WTC11 (cell line): ENCODE measurements around the gene AOC1. TPM values are rescaled to one million over a fixed set of nuclear protein-coding genes. Genes with fewer than 3 reads are reported as not detected.

ENCODE experiments used
- ATAC-seq: fragments of 200-7000 bp; cut with Tn5 transposase; 2 replicates; pipeline ENCODE4 v1.10.0; 2021; ENCODE audit warnings: mild to moderate bottlenecking, moderate library complexity
- Bru-seq: library from RNA; stranded (reverse); fragments of 400-500 nt; gene quantifications from one replicate; lab custom pipeline; 2021; lab: Mats Ljungman, UMichigan
- CTCF ChIA-PET: fragments of 300-600 bp; sonication (Branson Sonifier 250); formaldehyde crosslinking; loops from one replicate; lab custom pipeline; 2021; ENCODE audit warnings: antibody characterized with exemption; lab: Charles Lee
- POLR2A ChIA-PET: fragments of 350-600 bp; sonication (Branson Sonifier 250); formaldehyde crosslinking; loops from one replicate; lab custom pipeline; 2021; ENCODE audit warnings: antibody characterized with exemption; lab: Charles Lee
- DNase-seq: peaks from one replicate; pipeline ENCODE4 v3.0.0; 2021; ENCODE audit warnings: low spot score
- H3K27ac Mint-ChIP-seq: 2 replicates; pipeline ENCODE4 v1.8.0; 2021; ENCODE audit warnings: mixed read lengths
- H3K27me3 Mint-ChIP-seq: 2 replicates; pipeline ENCODE4 v1.8.0; 2021; ENCODE audit warnings: low read depth, mild to moderate bottlenecking, moderate library complexity, mixed read lengths
- H3K36me3 Mint-ChIP-seq: 2 replicates; pipeline ENCODE4 v1.8.0; 2021; ENCODE audit warnings: mixed read lengths
- H3K4me1 Mint-ChIP-seq: 2 replicates; pipeline ENCODE4 v1.8.0; 2022; ENCODE audit warnings: mixed read lengths
- H3K4me3 Mint-ChIP-seq: 2 replicates; pipeline ENCODE4 v1.8.0; 2021; ENCODE audit warnings: mild to moderate bottlenecking, moderate library complexity, mixed read lengths
- H3K9me3 Mint-ChIP-seq: 2 replicates; pipeline ENCODE4 v1.8.0; 2021; ENCODE audit warnings: mixed read lengths
- ATF2 ChIP-seq: sonication (generic); formaldehyde crosslinking; IDR thresholded peaks from 2 replicates; pipeline ENCODE4 v1.8.1; 2022; ENCODE audit warnings: low read depth, missing genetic modification reagents, borderline replicate concordance
- CBFB ChIP-seq: sonication (generic); formaldehyde crosslinking; IDR thresholded peaks from 2 replicates; pipeline ENCODE4 v1.8.1; 2022; ENCODE audit warnings: mild to moderate bottlenecking, low read depth, missing genetic modification reagents
- CDX4 ChIP-seq: fragments of 250-450 bp; sonication (Bioruptor Pico); IDR thresholded peaks from 2 replicates; pipeline ENCODE4 v1.9.0; 2021; ENCODE audit warnings: moderate library complexity, mild to moderate bottlenecking, inconsistent platforms, borderline replicate concordance
- CREM ChIP-seq: sonication (generic); formaldehyde crosslinking; IDR thresholded peaks from 2 replicates; pipeline ENCODE4 v1.8.1; 2022; ENCODE audit warnings: mild to moderate bottlenecking, missing genetic modification reagents, moderate library complexity
- CTCF ChIP-seq: fragments of 200-600 bp; IDR thresholded peaks from 2 replicates; pipeline ENCODE4 v1.8.0; 2022; ENCODE audit warnings: antibody characterized with exemption
- GABPB1 ChIP-seq: sonication (generic); formaldehyde crosslinking; IDR thresholded peaks from 2 replicates; pipeline ENCODE4 v1.8.1; 2023; ENCODE audit warnings: mild to moderate bottlenecking, missing genetic modification reagents
- GTF2I ChIP-seq: fragments of 250-450 bp; sonication (Bioruptor Pico); conservative IDR thresholded peaks from 2 replicates; pipeline ENCODE4 v1.4.0; 2021; ENCODE audit warnings: mild to moderate bottlenecking
- IRF1 ChIP-seq: sonication (generic); formaldehyde crosslinking; IDR thresholded peaks from 2 replicates; pipeline ENCODE4 v1.8.0; 2023; ENCODE audit warnings: missing genetic modification reagents
- JAZF1 ChIP-seq: fragments of 250-450 bp; sonication (Bioruptor Pico); IDR thresholded peaks from 2 replicates; pipeline ENCODE4 v1.9.0; 2021; ENCODE audit warnings: moderate library complexity, mild to moderate bottlenecking, inconsistent platforms
- MYBL2 ChIP-seq: sonication (generic); formaldehyde crosslinking; IDR thresholded peaks from 2 replicates; pipeline ENCODE4 v1.8.1; 2023; ENCODE audit warnings: mild to moderate bottlenecking, moderate library complexity, missing genetic modification reagents
- NFATC4 ChIP-seq: fragments of 250-450 bp; sonication (Bioruptor Pico); IDR thresholded peaks from 2 replicates; pipeline ENCODE4 v1.9.0; 2021; ENCODE audit warnings: mild to moderate bottlenecking
- NR1H2 ChIP-seq: sonication (generic); formaldehyde crosslinking; IDR thresholded peaks from 2 replicates; pipeline ENCODE4 v1.9.0; 2021; ENCODE audit warnings: mild to moderate bottlenecking, moderate library complexity, missing genetic modification reagents
- TCF7 ChIP-seq: sonication (generic); formaldehyde crosslinking; IDR thresholded peaks from 2 replicates; pipeline ENCODE4 v1.8.0; 2022; ENCODE audit warnings: mild to moderate bottlenecking, low read depth, missing genetic modification reagents, moderate library complexity
- TEAD1 ChIP-seq: sonication (generic); formaldehyde crosslinking; IDR thresholded peaks from 2 replicates; pipeline ENCODE4 v1.8.0; 2022; ENCODE audit warnings: mild to moderate bottlenecking, missing genetic modification reagents
- USF1 ChIP-seq: sonication (generic); formaldehyde crosslinking; IDR thresholded peaks from 2 replicates; pipeline ENCODE4 v1.8.0; 2022; ENCODE audit warnings: mild to moderate bottlenecking, missing genetic modification reagents
- ZNF396 ChIP-seq: fragments of 250-450 bp; sonication (Bioruptor Pico); IDR thresholded peaks from 2 replicates; pipeline ENCODE4 v1.8.0; 2021; ENCODE audit warnings: mild to moderate bottlenecking, moderate library complexity, borderline replicate concordance
- ZNF423 ChIP-seq: fragments of 250-450 bp; sonication (Bioruptor Pico); IDR thresholded peaks from 2 replicates; pipeline ENCODE4 v2.1.2; 2022; ENCODE audit warnings: mild to moderate bottlenecking, moderate library complexity
- long read RNA-seq, 3 experiments: library from RNA in 1 of 3; library from capped mRNA in 1 of 3; library from polyadenylated mRNA in 1 of 3; unstranded in 2 of 3; stranded (forward) in 1 of 3; transcript quantifications; one replicate each; pipeline ENCODE4 v2.0.0, GENCODE V29; 2021
- total RNA-seq: library from RNA; stranded (reverse); gene quantifications from 3 replicates; pipeline ENCODE4 v1.2.3, GENCODE V29; 2021

The AOC1 gene
- total RNA-seq (0.17 to 0.39 TPM (median 0.23 TPM) in 3 replicates), Bru-seq, nascent RNA (not detected)
- long read RNA-seq, experiment 1 = 0 reads
- long read RNA-seq, experiment 2 = 0 reads
- long read RNA-seq, experiment 3, partial matches to known transcripts = 0 of 1 reads
- long read RNA-seq, experiment 3, other reads (novel, unspliced or antisense) = 0 of 1 reads

GRCh38 chr7:150852371-150852905 lies at the start of gene AOC1:
Gene AOC1 (plus strand): TSS chr7:150852517. CDS start chr7:150856471, 3,954 bp downstream.
- no peak within 1 kb of the TSS for H3K27ac Mint-ChIP-seq
- no peak for TF ChIP-seq GTF2I
- TF ChIP-seq CBFB (CRISPR knock-in tag) = no peak
- TF ChIP-seq MYBL2 (CRISPR knock-in tag) = no peak
- no peak for TF ChIP-seq TEAD1 (CRISPR knock-in tag)
- TF ChIP-seq NR1H2 = no peak
- no peak for TF ChIP-seq NFATC4 (CRISPR knock-in tag)
- TF ChIP-seq ZNF423 = no peak
- H3K4me3 Mint-ChIP-seq = no peak within 1 kb of the TSS
- H3K27me3 Mint-ChIP-seq = peaks cover 5% of the 10 kb centered on the region
- H3K36me3 Mint-ChIP-seq = no peaks in the 10 kb centered on the region
- H3K4me1 Mint-ChIP-seq = peaks cover 8% of the 10 kb centered on the region
- ATAC-seq (peak; percentile 80), DNase-seq (peak; percentile 28)
- ChIA-PET POLR2A (interaction anchor here (1.0 kb wide), 1 partner anchor 12 kb away, joined by 3 read pairs; no protein-coding TSS in a partner anchor), CTCF (interaction anchor here (1.0 to 2.2 kb wide), 4 partner anchors 24 to 166 kb away, joined by 3 to 18 read pairs (median 3); no protein-coding TSS in a partner anchor)
- no peaks in the 10 kb centered on the region for H3K9me3 Mint-ChIP-seq

- ChIA-PET POLR2A (no interaction called here), CTCF (no interaction called here)
Observed at GRCh38 chr7:150803161-150803860, 49.0 kb upstream of the AOC1 start.

GRCh38 chr7:150804802-150805201 lies 47.5 kb upstream of the AOC1 start:
- Mint-ChIP-seq H3K9me3 (peaks cover 28% of the 10 kb centered on the region), H3K36me3 (peaks cover 15% of the 10 kb centered on the region), H3K4me1 (0 out of 2 replicates have a peak, but pooled peaks cover 3% of the 10 kb centered on the region), H3K27me3 (peaks cover 54% of the 10 kb centered on the region), H3K4me3 (no peak overlapping the region), H3K27ac (no peak overlapping the region)
- ATAC-seq (no peak), DNase-seq (no peak)
- ChIA-PET POLR2A (no interaction called here), CTCF (no interaction called here)
- TF ChIP-seq CREM (CRISPR knock-in tag) (no peak), USF1 (CRISPR knock-in tag) (no peak), GABPB1 (CRISPR knock-in tag) (no peak), CDX4 (CRISPR knock-in tag) (no peak), ZNF396 (CRISPR knock-in tag) (no peak), TCF7 (CRISPR knock-in tag) (no peak), JAZF1 (CRISPR knock-in tag) (no peak), IRF1 (no peak)

More at GRCh38 chr7:150803161-150803860, 49.0 kb upstream of the AOC1 start:
- Mint-ChIP-seq H3K4me1 (0 out of 2 replicates have a peak, but pooled peaks cover 9% of the 10 kb centered on the region), H3K36me3 (peaks cover 15% of the 10 kb centered on the region), H3K27ac (no peak overlapping the region), H3K9me3 (peaks cover 25% of the 10 kb centered on the region), H3K27me3 (peaks cover 61% of the 10 kb centered on the region), H3K4me3 (no peak overlapping the region)
- TF ChIP-seq CREM (CRISPR knock-in tag) (no peak), CTCF (no peak), ATF2 (CRISPR knock-in tag) (no peak)
- DNase-seq (no peak), ATAC-seq (no peak)
